ENCODE data around the gene MRPS18B. TPM values are rescaled to one million over a fixed set of nuclear protein-coding genes. Genes with fewer than 3 reads are reported as not detected.

MRPS18B gene
- total RNA-seq, 2 donors from 2014 or later, result 63.6 to 69.2 TPM

DNA sequence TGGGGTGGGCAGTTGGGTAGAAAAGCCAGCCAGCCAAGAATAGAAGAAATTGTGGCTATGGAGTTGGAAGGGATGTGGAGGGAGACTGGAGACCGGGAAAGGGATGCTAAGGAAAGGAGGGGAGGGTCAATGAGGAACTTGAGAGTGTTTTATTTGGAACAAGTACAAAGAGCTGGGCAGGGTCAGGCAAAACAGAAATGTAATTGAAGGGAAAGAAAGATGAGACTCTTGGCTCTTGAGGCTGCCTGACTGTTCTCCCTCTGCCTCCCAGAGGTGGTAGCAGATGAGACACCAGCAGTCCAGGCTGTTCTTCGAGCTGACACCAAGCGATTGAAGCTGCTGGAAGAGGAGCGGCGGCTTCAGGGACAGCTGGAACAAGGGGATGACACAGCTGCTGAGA, 33.7 kb upstream of the MRPS18B start:
- intact Hi-C loops (cut with DNase I), result no loop called here
- Histone ChIP-seq H3K9me3 (no peaks in the 10 kb centered on the region), H3K36me3 (peaks cover 27 to 39% of the 10 kb centered on the region in 2 donors), H3K27me3 (replicated peaks; ENCODE audit: insufficient read depth) (no peaks in the 10 kb centered on the region), H3K4me1 (replicated peaks) (no peaks in the 10 kb centered on the region), H3K27ac (no peak overlapping the region), H3K4me3 (no peak overlapping the region)
- WGBS, result 59% methylated on average over 5 of the region's 5 CpGs
- no peak for DNase-seq (ENCODE audit: low spot score)
- TF ChIP-seq POLR2A (IDR thresholded peaks at IDR 0.05), result no peak
- TF ChIP-seq POLR2AphosphoS5 (IDR thresholded peaks at IDR 0.05), result no peak
- TF ChIP-seq, protein P1, sequence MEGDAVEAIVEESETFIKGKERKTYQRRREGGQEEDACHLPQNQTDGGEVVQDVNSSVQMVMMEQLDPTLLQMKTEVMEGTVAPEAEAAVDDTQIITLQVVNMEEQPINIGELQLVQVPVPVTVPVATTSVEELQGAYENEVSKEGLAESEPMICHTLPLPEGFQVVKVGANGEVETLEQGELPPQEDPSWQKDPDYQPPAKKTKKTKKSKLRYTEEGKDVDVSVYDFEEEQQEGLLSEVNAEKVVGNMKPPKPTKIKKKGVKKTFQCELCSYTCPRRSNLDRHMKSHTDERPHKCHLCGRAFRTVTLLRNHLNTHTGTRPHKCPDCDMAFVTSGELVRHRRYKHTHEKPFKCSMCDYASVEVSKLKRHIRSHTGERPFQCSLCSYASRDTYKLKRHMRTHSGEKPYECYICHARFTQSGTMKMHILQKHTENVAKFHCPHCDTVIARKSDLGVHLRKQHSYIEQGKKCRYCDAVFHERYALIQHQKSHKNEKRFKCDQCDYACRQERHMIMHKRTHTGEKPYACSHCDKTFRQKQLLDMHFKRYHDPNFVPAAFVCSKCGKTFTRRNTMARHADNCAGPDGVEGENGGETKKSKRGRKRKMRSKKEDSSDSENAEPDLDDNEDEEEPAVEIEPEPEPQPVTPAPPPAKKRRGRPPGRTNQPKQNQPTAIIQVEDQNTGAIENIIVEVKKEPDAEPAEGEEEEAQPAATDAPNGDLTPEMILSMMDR (IDR thresholded peaks at IDR 0.05), result no peak

DNA sequence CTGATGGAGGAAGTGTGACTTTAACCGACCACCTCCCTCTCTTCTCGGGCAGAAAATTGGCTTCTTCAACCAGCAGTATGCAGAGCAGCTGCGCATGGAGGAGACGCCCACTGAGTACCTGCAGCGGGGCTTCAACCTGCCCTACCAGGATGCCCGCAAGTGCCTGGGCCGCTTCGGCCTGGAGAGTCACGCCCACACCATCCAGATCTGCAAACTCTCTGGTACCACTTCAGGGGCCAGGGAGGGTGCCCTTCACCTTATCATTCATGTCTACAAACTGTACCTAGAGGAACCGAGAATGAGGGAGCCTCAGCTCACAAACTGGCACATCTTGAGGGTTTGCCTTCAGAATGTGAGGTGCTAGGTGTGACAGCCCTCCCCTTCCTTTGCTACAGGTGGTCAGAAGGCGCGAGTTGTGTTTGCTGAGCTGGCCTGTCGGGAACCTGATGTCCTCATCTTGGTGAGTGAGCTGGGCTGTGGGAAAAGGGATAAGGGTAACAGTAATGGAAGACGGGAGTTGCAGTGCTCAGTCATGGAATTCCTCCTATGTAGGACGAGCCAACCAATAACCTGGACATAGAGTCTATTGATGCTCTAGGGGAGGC, 27.8 kb upstream of the MRPS18B start:
- H3K4me1 ChIP-seq (replicated peaks), result peaks cover 14% of the 10 kb centered on the region
- H3K4me3 ChIP-seq, result no peak overlapping the region
- DNase-seq (ENCODE audit: low spot score), result no peak
- no peaks in the 10 kb centered on the region for H3K9me3 ChIP-seq
- WGBS, result 67% methylated on average over 15 of the region's 15 CpGs
- peaks cover 4 to 14% of the 10 kb centered on the region in 2 donors for H3K36me3 ChIP-seq
- H3K27me3 ChIP-seq (replicated peaks; ENCODE audit: insufficient read depth), result no peaks in the 10 kb centered on the region
- intact Hi-C loops (cut with DNase I), result loop anchor here (10.0 kb wide), 1 partner anchor 45 kb away; no protein-coding TSS in a partner anchor
- TF ChIP-seq, protein P1 (IDR thresholded peaks at IDR 0.05), result no peak
- peak overlapping the region; percentile 67 to 69 for H3K27ac ChIP-seq

DNA sequence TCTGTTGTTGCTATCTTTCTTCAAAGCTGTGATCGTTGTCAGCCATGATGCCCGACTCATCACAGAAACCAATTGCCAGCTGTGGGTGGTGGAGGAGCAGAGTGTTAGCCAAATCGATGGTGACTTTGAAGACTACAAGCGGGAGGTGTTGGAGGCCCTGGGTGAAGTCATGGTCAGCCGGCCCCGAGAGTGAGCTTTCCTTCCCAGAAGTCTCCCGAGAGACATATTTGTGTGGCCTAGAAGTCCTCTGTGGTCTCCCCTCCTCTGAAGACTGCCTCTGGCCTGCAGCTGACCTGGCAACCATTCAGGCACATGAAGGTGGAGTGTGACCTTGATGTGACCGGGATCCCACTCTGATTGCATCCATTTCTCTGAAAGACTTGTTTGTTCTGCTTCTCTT, 27.1 kb upstream of the MRPS18B start:
- TF ChIP-seq, protein P1 (IDR thresholded peaks at IDR 0.05), result no peak
- TF ChIP-seq POLR2A (IDR thresholded peaks at IDR 0.05), result no peak
- no peak for TF ChIP-seq POLR2AphosphoS5 (IDR thresholded peaks at IDR 0.05)
- Histone ChIP-seq H3K9me3 (no peaks in the 10 kb centered on the region), H3K4me1 (replicated peaks) (peaks cover 14% of the 10 kb centered on the region), H3K27ac (peak overlapping the region; percentile 67 to 69), H3K27me3 (replicated peaks; ENCODE audit: insufficient read depth) (no peaks in the 10 kb centered on the region), H3K36me3 (peaks cover 0 to 7% of the 10 kb centered on the region in 2 donors), H3K4me3 (no peak overlapping the region)
- intact Hi-C loops (cut with DNase I), result loop anchor here (10.0 kb wide), 1 partner anchor 46 kb away; no protein-coding TSS in a partner anchor
- WGBS, result 43% methylated on average over 8 of the region's 8 CpGs
- DNase-seq (ENCODE audit: low spot score), result no peak

- WGBS, result 36% methylated on average over 1 of the region's 1 CpG
- TF ChIP-seq POLR2A (IDR thresholded peaks at IDR 0.05) (no peak), POLR2AphosphoS5 (IDR thresholded peaks at IDR 0.05) (peak; percentile 90)
- TF ChIP-seq, protein P1 (IDR thresholded peaks at IDR 0.05), result no peak
- Histone ChIP-seq H3K36me3 (peaks cover 0 to 5% of the 10 kb centered on the region in 2 donors), H3K27ac (peak overlapping the region; percentile 67 to 69), H3K4me1 (replicated peaks) (peaks cover 14% of the 10 kb centered on the region), H3K27me3 (replicated peaks; ENCODE audit: insufficient read depth) (no peaks in the 10 kb centered on the region), H3K4me3 (no peak overlapping the region), H3K9me3 (no peaks in the 10 kb centered on the region)
- DNase-seq (ENCODE audit: low spot score), result peak; percentile 72
- intact Hi-C loops (cut with DNase I), result loop anchor here (10.0 kb wide), 1 partner anchor 46 kb away; no protein-coding TSS in a partner anchor
Measured at GRCh38 chr6:30591008-30591407, 26.6 kb upstream of the MRPS18B start.

DNA sequence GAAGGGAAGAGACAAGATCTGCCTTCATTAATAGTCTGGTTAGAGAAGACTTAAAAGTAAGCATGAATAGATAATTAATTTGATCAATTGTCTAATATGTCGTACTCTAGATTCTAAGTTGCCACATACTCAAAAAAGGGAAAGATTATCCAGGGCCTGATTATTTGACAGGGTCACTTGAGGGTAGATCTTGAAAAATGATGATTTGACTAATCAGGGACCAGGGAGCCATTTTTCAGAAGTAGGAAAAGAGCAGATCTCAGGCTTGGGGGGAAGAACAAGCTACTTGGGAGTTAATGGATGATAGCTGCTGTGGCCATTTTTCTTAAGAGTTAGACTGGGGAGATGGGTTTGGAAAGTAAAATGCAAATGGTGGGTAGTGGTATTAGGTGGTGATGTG, 25.4 kb upstream of the MRPS18B start:
- WGBS, result 95% methylated on average over 1 of the region's 1 CpG
- no peak for DNase-seq (ENCODE audit: low spot score)
- intact Hi-C loops (cut with DNase I), result loop anchor here (10.0 kb wide), 1 partner anchor 47 kb away; no protein-coding TSS in a partner anchor
- Histone ChIP-seq H3K27ac (peak overlapping the region; percentile 67 to 69), H3K27me3 (replicated peaks; ENCODE audit: insufficient read depth) (no peaks in the 10 kb centered on the region), H3K9me3 (no peaks in the 10 kb centered on the region), H3K4me1 (replicated peaks) (peaks cover 14% of the 10 kb centered on the region), H3K36me3 (peaks cover 0 to 5% of the 10 kb centered on the region in 2 donors), H3K4me3 (no peak overlapping the region)
- TF ChIP-seq POLR2A (IDR thresholded peaks at IDR 0.05), result no peak
- TF ChIP-seq, protein P1 (IDR thresholded peaks at IDR 0.05), result no peak
- TF ChIP-seq POLR2AphosphoS5 (IDR thresholded peaks at IDR 0.05), result no peak

All from prostate gland (tissue), 2 donors.